SU-DHL-6 (cell line): ENCODE results near the gene SLC16A7.

Experiments used
- H2AFZ ChIP-seq: fragments of 200-600 bp; sonication (generic); 2 replicates; pipeline ENCODE4 v1.6.1; 2014; ENCODE audit warnings: low read depth, mild to moderate bottlenecking, moderate library complexity, mixed read lengths, antibody characterized with exemption, low read length; ENCODE audit not compliant: severe bottlenecking
- H3F3A ChIP-seq: fragments of 200-600 bp; shearing (Covaris generic); 2 replicates; pipeline ENCODE4 v1.6.0; 2016; ENCODE audit warnings: antibody characterized with exemption, mild to moderate bottlenecking; ENCODE audit not compliant: insufficient read depth
- H3K27ac ChIP-seq: fragments of 200-600 bp; sonication (generic); 2 replicates; pipeline ENCODE4 v1.5.1; 2016; ENCODE audit warnings: low read depth, mild to moderate bottlenecking, low read length, moderate library complexity, mixed read lengths
- H3K27me3 ChIP-seq: fragments of 200-600 bp; sonication (generic), shearing (Covaris generic); 2 replicates; pipeline ENCODE4 v1.6.0; 2014; ENCODE audit warnings: mild to moderate bottlenecking, low read length
- H3K36me3 ChIP-seq: fragments of 200-600 bp; sonication (generic); 2 replicates; pipeline ENCODE4 v1.6.1; 2014; ENCODE audit warnings: mild to moderate bottlenecking, low read length, mixed read lengths
- H3K4me2 ChIP-seq: fragments of 300-600, 200-600 bp; shearing (Covaris generic), sonication (generic); 2 replicates; pipeline ENCODE4 v1.6.0; 2014; ENCODE audit warnings: low read length, low read depth, mild to moderate bottlenecking; ENCODE audit not compliant: poor library complexity, severe bottlenecking
- H3K4me3 ChIP-seq: fragments of 200-600 bp; sonication (generic); 2 replicates; pipeline ENCODE4 v1.5.1; 2014; ENCODE audit warnings: antibody characterized with exemption, low read length, mild to moderate bottlenecking, mixed read lengths; ENCODE audit not compliant: insufficient read depth, poor library complexity, severe bottlenecking
- H3K79me2 ChIP-seq: fragments of 200-600 bp; sonication (generic); 2 replicates; pipeline ENCODE4 v1.6.1; 2014; ENCODE audit warnings: mild to moderate bottlenecking, low read length, moderate library complexity; ENCODE audit not compliant: insufficient read depth
- H3K9ac ChIP-seq: fragments of 200-600 bp; sonication (generic); 2 replicates; pipeline ENCODE4 v1.7.0; 2014; ENCODE audit warnings: mild to moderate bottlenecking, low read length
- H3K9me2 ChIP-seq: fragments of 200-600 bp; sonication (generic); replicated peaks from 2 replicates; pipeline ENCODE4 v1.6.1; 2014; ENCODE audit warnings: low read length; ENCODE audit not compliant: insufficient read depth
- H3K9me3 ChIP-seq: fragments of 200-600 bp; sonication (generic); 2 replicates; pipeline ENCODE4 v1.6.1; 2014; ENCODE audit warnings: low read length, mixed read lengths; ENCODE audit not compliant: insufficient read depth
- H4K20me1 ChIP-seq: fragments of 200-600 bp; sonication (generic); 2 replicates; pipeline ENCODE4 v1.6.1; 2014; ENCODE audit warnings: low read depth, mild to moderate bottlenecking, antibody characterized with exemption, low read length, moderate library complexity, mixed read lengths
- CTCF ChIP-seq: fragments of 200-600 bp; sonication (generic); IDR thresholded peaks from one replicate; pipeline ENCODE4 v1.5.1; 2017; ENCODE audit warnings: antibody characterized with exemption, mild to moderate bottlenecking, low read length, moderate library complexity; ENCODE audit not compliant: insufficient read depth, poor library complexity, severe bottlenecking
- EZH2phosphoT487 ChIP-seq: fragments of 200-600 bp; sonication (generic), shearing (Covaris generic); conservative IDR thresholded peaks from 2 replicates; pipeline ENCODE4 v1.6.1; 2018; ENCODE audit warnings: mild to moderate bottlenecking, antibody characterized with exemption, low read length, moderate library complexity, mixed read lengths

The SLC16A7 gene

DNA sequence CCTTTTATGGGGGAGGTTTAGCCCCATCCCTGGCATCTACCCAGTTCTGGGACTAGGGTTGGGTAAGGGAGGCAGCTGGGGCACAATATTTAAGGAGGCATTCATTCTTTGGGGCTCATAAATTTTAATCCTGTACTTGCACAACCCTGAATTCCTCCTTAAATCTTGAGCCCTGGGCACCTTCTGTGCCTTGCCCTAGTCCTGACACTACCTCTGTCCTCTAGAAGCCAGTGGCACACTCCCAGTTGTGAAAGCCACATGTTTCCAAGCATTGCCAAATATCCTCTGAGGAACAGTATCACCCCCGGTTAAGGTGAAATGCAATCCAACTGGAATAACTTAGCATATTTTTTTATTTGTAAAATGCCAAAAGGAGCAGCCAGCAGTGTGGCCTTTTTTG is 36.6 kb downstream of the SLC16A7 start:
- no peaks in the 10 kb centered on the region for H3F3A ChIP-seq
- no peak overlapping the region for H3K4me2 ChIP-seq
- H3K9me2 ChIP-seq = no peaks in the 10 kb centered on the region
- H3K79me2 ChIP-seq = peaks cover 51% of the 10 kb centered on the region
- no peak overlapping the region for H3K4me3 ChIP-seq
- H4K20me1 ChIP-seq = no peaks in the 10 kb centered on the region
- H3K36me3 ChIP-seq = 0 out of 2 replicates have a peak, but pooled peaks cover 4% of the 10 kb centered on the region
- no peaks in the 10 kb centered on the region for H3K27me3 ChIP-seq
- no peak overlapping the region for H3K27ac ChIP-seq
- TF ChIP-seq CTCF = no peak
- no peak for TF ChIP-seq EZH2phosphoT487
- no peaks in the 10 kb centered on the region for H3K9me3 ChIP-seq
- no peak overlapping the region for H2AFZ ChIP-seq
- no peak overlapping the region for H3K9ac ChIP-seq

- no peaks in the 10 kb centered on the region for H3K27me3 ChIP-seq
- no peak overlapping the region for H3K9ac ChIP-seq
- no peak overlapping the region for H3K4me2 ChIP-seq
- no peak overlapping the region for H3K4me3 ChIP-seq
- H2AFZ ChIP-seq = no peak overlapping the region
- peaks cover 4% of the 10 kb centered on the region; the same call in 1 of the 2 replicates for H3K36me3 ChIP-seq
- H3F3A ChIP-seq = no peaks in the 10 kb centered on the region
- peaks cover 56% of the 10 kb centered on the region for H3K79me2 ChIP-seq
- no peaks in the 10 kb centered on the region for H4K20me1 ChIP-seq
- no peak overlapping the region for H3K27ac ChIP-seq
- no peaks in the 10 kb centered on the region for H3K9me3 ChIP-seq
- no peaks in the 10 kb centered on the region for H3K9me2 ChIP-seq
- TF ChIP-seq CTCF (no peak), EZH2phosphoT487 (no peak)
These were observed 38.4 kb downstream of the SLC16A7 start for GRCh38 chr12:59634254-59634653.

GRCh38 chr12:59636945-59637691 is 41.3 kb downstream of the SLC16A7 start:
- no peak overlapping the region for H3K9ac ChIP-seq
- no peak overlapping the region for H3K4me2 ChIP-seq
- no peak overlapping the region for H3K4me3 ChIP-seq
- no peaks in the 10 kb centered on the region for H3F3A ChIP-seq
- no peaks in the 10 kb centered on the region for H3K9me2 ChIP-seq
- TF ChIP-seq EZH2phosphoT487 = no peak
- no peak for TF ChIP-seq CTCF
- no peaks in the 10 kb centered on the region for H3K27me3 ChIP-seq
- H3K27ac ChIP-seq = no peak overlapping the region
- H2AFZ ChIP-seq = no peak overlapping the region
- no peaks in the 10 kb centered on the region for H3K9me3 ChIP-seq
- H3K36me3 ChIP-seq = peaks cover 2% of the 10 kb centered on the region
- peaks cover 56% of the 10 kb centered on the region for H3K79me2 ChIP-seq
- no peaks in the 10 kb centered on the region for H4K20me1 ChIP-seq
